Measurements from ENCODE around the gene SELPLG. TPM values are rescaled to one million over a fixed set of nuclear protein-coding genes. Genes with fewer than 3 reads are reported as not detected.

The SELPLG gene
- total and polyA plus RNA-seq, 9 donors, result 1.1 to 8.4 (median 2.9) TPM

DNA sequence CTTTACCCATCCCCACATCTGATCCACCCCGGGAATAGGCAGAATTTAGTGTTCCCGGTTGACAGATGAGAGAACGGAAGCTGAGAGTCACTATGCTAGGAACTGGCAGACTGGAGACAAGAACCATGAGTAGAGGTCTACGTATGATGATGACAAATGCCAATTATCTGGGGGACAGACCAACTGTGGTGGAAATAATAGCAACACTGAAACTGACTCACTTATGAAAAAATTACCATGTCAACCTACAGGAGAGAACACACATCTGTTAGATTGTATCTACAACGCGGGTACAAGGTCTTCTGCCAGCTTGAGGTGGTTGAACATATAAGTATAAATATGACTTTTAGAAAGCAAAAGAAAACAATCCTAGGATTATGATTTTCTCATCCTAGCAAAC, 15.4 kb upstream of the SELPLG start:
- no peaks in the 10 kb centered on the region for H3K36me3 ChIP-seq
- 89 to 90% (median 89%) methylated on average over 6 of the region's 6 CpGs for WGBS, 3 donors
- DNase-seq, result no peak
- intact Hi-C loops (cut with DNase I), result no loop called here
- no peaks in the 10 kb centered on the region for H3K27me3 ChIP-seq
- H3K9me3 ChIP-seq, result no peaks in the 10 kb centered on the region
- peaks cover 18% of the 10 kb centered on the region for H3K4me1 ChIP-seq (ENCODE audit: insufficient read depth)
- no peak overlapping the region for H3K27ac ChIP-seq
- H3K4me3 ChIP-seq, result no peak overlapping the region
- TF ChIP-seq CTCF (IDR thresholded peaks at IDR 0.05), result no peak
- TF ChIP-seq POLR2A (IDR thresholded peaks at IDR 0.05), result no peak
- no peak for TF ChIP-seq EP300 (IDR thresholded peaks at IDR 0.05)

- intact Hi-C loops (cut with DNase I), result no loop called here
- Histone ChIP-seq H3K27ac (no peak overlapping the region), H3K4me1 (ENCODE audit: insufficient read depth) (peaks cover 17% of the 10 kb centered on the region), H3K27me3 (no peaks in the 10 kb centered on the region), H3K9me3 (no peaks in the 10 kb centered on the region), H3K4me3 (no peak overlapping the region), H3K36me3 (no peaks in the 10 kb centered on the region)
- TF ChIP-seq EP300 (IDR thresholded peaks at IDR 0.05) (no peak), POLR2A (IDR thresholded peaks at IDR 0.05) (no peak), CTCF (IDR thresholded peaks at IDR 0.05) (no peak)
- WGBS, 3 donors, result 92 to 96% (median 95%) methylated on average over 9 of the region's 9 CpGs
- DNase-seq, result no peak
These were observed 14.7 kb upstream of the SELPLG start for GRCh38 chr12:108648371-108648770.

DNA sequence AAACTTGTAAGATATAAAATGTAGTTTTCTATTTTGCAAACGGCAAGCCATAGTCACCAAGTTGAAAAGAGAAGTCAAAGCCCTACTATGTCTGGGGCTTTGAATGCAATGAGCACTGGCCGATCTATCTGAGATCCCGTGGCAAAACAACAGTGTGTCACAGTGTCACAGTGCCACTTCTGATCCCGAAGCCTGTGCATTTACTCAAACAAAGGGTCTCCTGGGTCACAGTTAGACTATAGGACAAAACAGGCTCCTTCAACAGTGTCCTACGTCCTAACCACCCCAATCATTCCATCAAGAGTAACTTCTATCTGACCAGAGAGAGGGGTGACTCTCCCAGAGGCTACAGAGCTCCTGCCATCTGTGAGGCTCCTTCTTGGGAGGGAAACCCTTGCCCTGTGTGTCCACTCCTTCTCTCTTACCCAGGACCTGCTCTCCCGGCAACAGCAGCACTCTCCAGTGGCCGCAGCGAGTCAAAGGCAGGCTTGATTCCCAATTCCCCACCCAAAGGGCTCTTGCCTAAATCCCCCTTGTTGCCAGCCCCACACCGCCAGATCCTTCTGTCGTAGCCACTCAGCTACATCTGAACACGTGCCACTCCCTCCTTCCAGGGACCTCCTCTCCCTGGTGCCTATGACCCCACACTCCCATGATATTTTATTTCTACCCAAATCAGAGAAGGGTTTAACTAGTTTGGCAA, 14.0 kb upstream of the SELPLG start:
- intact Hi-C loops (cut with DNase I), result no loop called here
- Histone ChIP-seq H3K27ac (no peak overlapping the region), H3K4me3 (no peak overlapping the region), H3K27me3 (no peaks in the 10 kb centered on the region), H3K36me3 (no peaks in the 10 kb centered on the region), H3K4me1 (ENCODE audit: insufficient read depth) (peaks cover 19% of the 10 kb centered on the region), H3K9me3 (no peaks in the 10 kb centered on the region)
- no peak for DNase-seq
- WGBS, 3 donors, result 77 to 82% (median 79%) methylated on average over 11 of the region's 11 CpGs
- TF ChIP-seq POLR2A (IDR thresholded peaks at IDR 0.05), result no peak
- TF ChIP-seq CTCF (IDR thresholded peaks at IDR 0.05), result no peak
- TF ChIP-seq EP300 (IDR thresholded peaks at IDR 0.05), result no peak

DNA sequence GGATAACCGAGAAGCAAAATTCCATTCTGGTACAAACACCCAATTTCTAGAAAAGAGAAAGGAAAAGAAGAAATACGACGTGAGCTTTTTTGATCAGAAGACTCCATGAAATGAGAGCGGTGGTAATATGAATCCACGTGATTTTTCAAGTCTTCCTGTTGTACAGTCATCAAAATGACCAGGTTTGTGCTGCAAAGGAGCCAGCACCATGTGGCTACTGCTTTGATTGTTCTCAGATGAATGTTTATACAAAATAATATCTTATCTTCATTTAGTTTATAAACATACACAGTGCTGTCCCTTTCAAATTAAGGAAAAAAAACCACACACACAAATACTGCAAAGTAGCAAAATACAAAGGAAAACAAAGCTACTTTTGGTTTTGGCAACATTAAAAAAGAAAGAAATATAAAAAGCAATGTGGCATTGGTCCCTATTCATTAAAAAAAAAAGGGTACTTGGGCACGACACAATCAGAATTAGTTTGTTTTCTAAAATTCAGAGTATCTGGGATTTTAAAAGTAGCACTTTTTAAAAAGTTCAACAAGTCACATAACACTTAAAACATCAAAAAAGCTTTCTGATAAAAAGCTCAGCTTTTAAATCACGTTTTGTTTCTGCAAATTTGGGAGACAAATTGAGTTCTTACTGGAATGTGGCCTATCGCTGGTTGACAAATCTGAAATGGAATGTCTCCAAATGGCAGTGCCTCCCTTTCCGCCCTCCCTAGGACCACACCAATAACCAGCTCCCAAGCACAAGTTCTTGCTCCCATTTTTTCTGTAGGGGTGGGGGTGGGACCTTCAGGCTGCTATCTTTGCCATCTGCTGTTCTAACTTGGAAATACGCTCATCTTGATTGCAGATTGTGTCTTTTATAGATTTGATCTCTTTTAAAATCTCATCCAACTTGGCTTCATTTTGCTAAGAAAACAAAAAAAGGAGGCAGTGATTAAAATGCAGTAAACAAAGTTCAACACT, 13.2 kb upstream of the SELPLG start:
- WGBS, 3 donors, result 35 to 45% (median 38%) methylated on average over 10 of the region's 10 CpGs
- Histone ChIP-seq H3K9me3 (no peaks in the 10 kb centered on the region), H3K4me1 (ENCODE audit: insufficient read depth) (peaks cover 19% of the 10 kb centered on the region), H3K27me3 (no peaks in the 10 kb centered on the region), H3K27ac (no peak overlapping the region), H3K36me3 (no peaks in the 10 kb centered on the region), H3K4me3 (no peak overlapping the region)
- no peak for DNase-seq
- TF ChIP-seq EP300 (IDR thresholded peaks at IDR 0.05) (no peak), POLR2A (IDR thresholded peaks at IDR 0.05) (no peak), CTCF (IDR thresholded peaks at IDR 0.05) (no peak)
- intact Hi-C loops (cut with DNase I), result no loop called here

Measured in ovary (tissue), 9 donors.